Neural cell (in vitro differentiated cells): ENCODE results near the gene ACOXL. TPM values are rescaled to one million over a fixed set of nuclear protein-coding genes. Genes with fewer than 3 reads are reported as not detected.

Experiments used
- H2AFZ ChIP-seq: fragments of 200-600, 300-800 bp; sonication (generic), shearing (Covaris generic); 2 replicates; pipeline ENCODE4 v1.6.0; 2014; ENCODE audit warnings: low read depth, mild to moderate bottlenecking, antibody characterized with exemption, low read length, moderate library complexity
- H3F3A ChIP-seq: fragments of 200-600 bp; shearing (Covaris generic); 2 replicates; pipeline ENCODE4 v1.6.1; 2016; ENCODE audit warnings: mild to moderate bottlenecking, moderate library complexity, mixed read lengths, antibody characterized with exemption, low read length; ENCODE audit not compliant: insufficient read depth, poor library complexity, severe bottlenecking
- H3K27ac ChIP-seq: fragments of 200-600, 300-800 bp; sonication (generic), shearing (Covaris generic); 2 replicates; pipeline ENCODE4 v1.5.1; 2014; ENCODE audit warnings: mild to moderate bottlenecking, low read length, moderate library complexity
- H3K27me3 ChIP-seq: fragments of 300-800, 200-600 bp; sonication (generic), shearing (Covaris generic); 2 replicates; pipeline ENCODE4 v1.6.0; 2014; ENCODE audit warnings: mild to moderate bottlenecking, low read depth, low read length, moderate library complexity; ENCODE audit not compliant: insufficient read depth
- H3K36me3 ChIP-seq: fragments of 300-800, 200-600 bp; sonication (generic), shearing (Covaris generic); 2 replicates; pipeline ENCODE4 v1.5.1; 2014; ENCODE audit warnings: mild to moderate bottlenecking, antibody characterized with exemption, low read length, moderate library complexity; ENCODE audit not compliant: insufficient read depth
- H3K4me2 ChIP-seq: fragments of 300-800, 200-600 bp; sonication (generic), shearing (Covaris generic); 2 replicates; pipeline ENCODE4 v1.6.0; 2014; ENCODE audit warnings: mild to moderate bottlenecking, low read length
- H3K4me3 ChIP-seq: fragments of 300-800, 200-600 bp; sonication (generic), shearing (Covaris generic); 2 replicates; pipeline ENCODE4 v1.5.1; 2014; ENCODE audit warnings: mild to moderate bottlenecking, low read length, moderate library complexity
- H3K79me2 ChIP-seq: fragments of 200-600 bp; shearing (Covaris generic); replicated peaks from 2 replicates; pipeline ENCODE4 v1.6.0; 2014; ENCODE audit warnings: mild to moderate bottlenecking, low read length, moderate library complexity; ENCODE audit not compliant: insufficient read depth
- H3K9ac ChIP-seq: fragments of 300-800, 200-600 bp; sonication (generic), shearing (Covaris generic); 2 replicates; pipeline ENCODE4 v1.6.1; 2016; ENCODE audit warnings: mild to moderate bottlenecking, low read length, mixed read lengths
- H3K9me2 ChIP-seq: fragments of 200-600 bp; shearing (Covaris generic); 2 replicates; pipeline ENCODE4 v1.6.1; 2016; ENCODE audit warnings: mild to moderate bottlenecking, low read length, mixed read lengths; ENCODE audit not compliant: insufficient read depth
- H3K9me3 ChIP-seq: fragments of 200-600, 300-800 bp; sonication (generic), shearing (Covaris generic); 2 replicates; pipeline ENCODE4 v1.6.1; 2016; ENCODE audit warnings: mild to moderate bottlenecking, mixed run types, low read length, moderate library complexity, mixed read lengths
- H4K20me1 ChIP-seq: fragments of 200-600 bp; shearing (Covaris generic); 2 replicates; pipeline ENCODE4 v1.6.1; 2016; ENCODE audit warnings: mild to moderate bottlenecking, mixed run types; ENCODE audit not compliant: insufficient read depth
- EP300 ChIP-seq: fragments of 450-650 bp; conservative IDR thresholded peaks from 2 replicates; pipeline ENCODE4 v1.6.1; 2014; ENCODE audit warnings: antibody characterized with exemption, mild to moderate bottlenecking, moderate library complexity; ENCODE audit not compliant: poor library complexity, severe bottlenecking
- EZH2 ChIP-seq: fragments of 200-600, 300-800 bp; shearing (Covaris generic), sonication (generic); IDR thresholded peaks from 2 replicates; pipeline ENCODE4 v1.6.1; 2014; ENCODE audit warnings: antibody characterized with exemption, low read length, borderline replicate concordance, mild to moderate bottlenecking; ENCODE audit not compliant: insufficient read depth, poor library complexity, severe bottlenecking
- MXI1 ChIP-seq: fragments of 450-650 bp; conservative IDR thresholded peaks from 2 replicates; pipeline ENCODE4 v1.6.1; 2014; ENCODE audit warnings: antibody characterized with exemption, mild to moderate bottlenecking; ENCODE audit not compliant: poor library complexity, severe bottlenecking
- POLR2AphosphoS5 ChIP-seq: IDR thresholded peaks from 2 replicates; pipeline ENCODE4 v1.6.1; 2012
- RAD21 ChIP-seq: fragments of 450-650 bp; conservative IDR thresholded peaks from 2 replicates; pipeline ENCODE4 v1.6.1; 2014; ENCODE audit warnings: antibody characterized with exemption, mild to moderate bottlenecking, moderate library complexity
- SMC3 ChIP-seq: fragments of 450-650 bp; conservative IDR thresholded peaks from 2 replicates; pipeline ENCODE4 v1.6.1; 2014; ENCODE audit warnings: antibody characterized with exemption, mild to moderate bottlenecking, moderate library complexity; ENCODE audit not compliant: poor library complexity
- TAF1 ChIP-seq: IDR thresholded peaks from 2 replicates; pipeline ENCODE4 v1.6.1; 2012; ENCODE audit warnings: low read depth
- polyA plus RNA-seq: library from polyadenylated mRNA; depleted of rRNA; stranded (reverse); fragments of >200 nt; gene quantifications from 2 replicates; pipeline ENCODE4 v1.2.3, GENCODE V29; 2014
- TF ChIP-seq, protein P1 (sequence below): fragments of 450-650 bp; IDR thresholded peaks from 2 replicates; pipeline ENCODE4 v1.5.1; 2014; ENCODE audit warnings: antibody characterized with exemption, mild to moderate bottlenecking, moderate library complexity; ENCODE audit not compliant: poor library complexity, severe bottlenecking
- TF ChIP-seq, protein P2 (sequence below): IDR thresholded peaks from 2 replicates; pipeline ENCODE4 v1.6.1; 2012; ENCODE audit warnings: borderline replicate concordance

ACOXL gene
- polyA plus RNA-seq, 1 donor from 2014 or later: not detected

GRCh38 chr2:110869472-110870446, 137.4 kb downstream of the ACOXL start:
- Histone ChIP-seq H3K4me3 (no peak overlapping the region), H2AFZ (no peak overlapping the region), H3K27me3 (peaks cover 5% of the 10 kb centered on the region), H3K9ac (no peak overlapping the region), H3K9me2 (no peaks in the 10 kb centered on the region), H3K9me3 (no peaks in the 10 kb centered on the region), H3K4me2 (no peak overlapping the region), H3K79me2 (no peaks in the 10 kb centered on the region), H3K27ac (no peak overlapping the region), H4K20me1 (no peaks in the 10 kb centered on the region), H3F3A (no peaks in the 10 kb centered on the region), H3K36me3 (no peaks in the 10 kb centered on the region)
- TF ChIP-seq EP300: no peak

- no peaks in the 10 kb centered on the region for H4K20me1 ChIP-seq
- no peak overlapping the region for H3K27ac ChIP-seq
- no peaks in the 10 kb centered on the region for H3K79me2 ChIP-seq
- H3F3A ChIP-seq: no peaks in the 10 kb centered on the region
- H3K9me3 ChIP-seq: no peaks in the 10 kb centered on the region
- H3K9me2 ChIP-seq: no peaks in the 10 kb centered on the region
- no peak overlapping the region for H2AFZ ChIP-seq
- no peak overlapping the region for H3K4me3 ChIP-seq
- no peak overlapping the region for H3K9ac ChIP-seq
- no peaks in the 10 kb centered on the region for H3K36me3 ChIP-seq
- TF ChIP-seq RAD21 (no peak), POLR2AphosphoS5 (no peak), EZH2 (no peak), MXI1 (no peak), TAF1 (no peak), EP300 (no peak), SMC3 (no peak)
- TF ChIP-seq, protein P1, sequence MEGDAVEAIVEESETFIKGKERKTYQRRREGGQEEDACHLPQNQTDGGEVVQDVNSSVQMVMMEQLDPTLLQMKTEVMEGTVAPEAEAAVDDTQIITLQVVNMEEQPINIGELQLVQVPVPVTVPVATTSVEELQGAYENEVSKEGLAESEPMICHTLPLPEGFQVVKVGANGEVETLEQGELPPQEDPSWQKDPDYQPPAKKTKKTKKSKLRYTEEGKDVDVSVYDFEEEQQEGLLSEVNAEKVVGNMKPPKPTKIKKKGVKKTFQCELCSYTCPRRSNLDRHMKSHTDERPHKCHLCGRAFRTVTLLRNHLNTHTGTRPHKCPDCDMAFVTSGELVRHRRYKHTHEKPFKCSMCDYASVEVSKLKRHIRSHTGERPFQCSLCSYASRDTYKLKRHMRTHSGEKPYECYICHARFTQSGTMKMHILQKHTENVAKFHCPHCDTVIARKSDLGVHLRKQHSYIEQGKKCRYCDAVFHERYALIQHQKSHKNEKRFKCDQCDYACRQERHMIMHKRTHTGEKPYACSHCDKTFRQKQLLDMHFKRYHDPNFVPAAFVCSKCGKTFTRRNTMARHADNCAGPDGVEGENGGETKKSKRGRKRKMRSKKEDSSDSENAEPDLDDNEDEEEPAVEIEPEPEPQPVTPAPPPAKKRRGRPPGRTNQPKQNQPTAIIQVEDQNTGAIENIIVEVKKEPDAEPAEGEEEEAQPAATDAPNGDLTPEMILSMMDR: no peak
- TF ChIP-seq, protein P2, sequence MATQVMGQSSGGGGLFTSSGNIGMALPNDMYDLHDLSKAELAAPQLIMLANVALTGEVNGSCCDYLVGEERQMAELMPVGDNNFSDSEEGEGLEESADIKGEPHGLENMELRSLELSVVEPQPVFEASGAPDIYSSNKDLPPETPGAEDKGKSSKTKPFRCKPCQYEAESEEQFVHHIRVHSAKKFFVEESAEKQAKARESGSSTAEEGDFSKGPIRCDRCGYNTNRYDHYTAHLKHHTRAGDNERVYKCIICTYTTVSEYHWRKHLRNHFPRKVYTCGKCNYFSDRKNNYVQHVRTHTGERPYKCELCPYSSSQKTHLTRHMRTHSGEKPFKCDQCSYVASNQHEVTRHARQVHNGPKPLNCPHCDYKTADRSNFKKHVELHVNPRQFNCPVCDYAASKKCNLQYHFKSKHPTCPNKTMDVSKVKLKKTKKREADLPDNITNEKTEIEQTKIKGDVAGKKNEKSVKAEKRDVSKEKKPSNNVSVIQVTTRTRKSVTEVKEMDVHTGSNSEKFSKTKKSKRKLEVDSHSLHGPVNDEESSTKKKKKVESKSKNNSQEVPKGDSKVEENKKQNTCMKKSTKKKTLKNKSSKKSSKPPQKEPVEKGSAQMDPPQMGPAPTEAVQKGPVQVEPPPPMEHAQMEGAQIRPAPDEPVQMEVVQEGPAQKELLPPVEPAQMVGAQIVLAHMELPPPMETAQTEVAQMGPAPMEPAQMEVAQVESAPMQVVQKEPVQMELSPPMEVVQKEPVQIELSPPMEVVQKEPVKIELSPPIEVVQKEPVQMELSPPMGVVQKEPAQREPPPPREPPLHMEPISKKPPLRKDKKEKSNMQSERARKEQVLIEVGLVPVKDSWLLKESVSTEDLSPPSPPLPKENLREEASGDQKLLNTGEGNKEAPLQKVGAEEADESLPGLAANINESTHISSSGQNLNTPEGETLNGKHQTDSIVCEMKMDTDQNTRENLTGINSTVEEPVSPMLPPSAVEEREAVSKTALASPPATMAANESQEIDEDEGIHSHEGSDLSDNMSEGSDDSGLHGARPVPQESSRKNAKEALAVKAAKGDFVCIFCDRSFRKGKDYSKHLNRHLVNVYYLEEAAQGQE: no peak
- H3K4me2 ChIP-seq: no peak overlapping the region
- peaks cover 2% of the 10 kb centered on the region for H3K27me3 ChIP-seq
Measured at GRCh38 chr2:110870545-110870944, 138.2 kb downstream of the ACOXL start.
